Esophagus squamous epithelium (tissue), 4 donors: Measurements from ENCODE around the gene SLC6A3.
"Not testable (repeated sequence)": the region's sequence is repeated elsewhere in the genome, so short reads cannot be mapped to it uniquely, and the experiment has no call there.

ENCODE experiments used
- CTCF ChIP-seq, 6 experiments: fragments of 450-650 bp in 4 of 6; fragments of 200-600 bp in 2 of 6; sonication (generic) in 2 of 6; IDR thresholded peaks; one replicate each; pipeline ENCODE4 v1.5.1; 2016 to 2019; ENCODE audit warnings: antibody characterized with exemption in 6 of 6, mild to moderate bottlenecking in 4 of 6, moderate library complexity in 4 of 6
- POLR2A ChIP-seq, 4 donors: fragments of 450-650 bp; IDR thresholded peaks; one replicate each; pipeline ENCODE4 v1.6.1; 2017; ENCODE audit warnings: antibody characterized with exemption in 4 of 4, mild to moderate bottlenecking in 4 of 4, moderate library complexity in 3 of 4

GRCh38 chr5:1360367-1360766, 84.9 kb downstream of the SLC6A3 start:
- not testable (repeated sequence) for TF ChIP-seq CTCF, POLR2A (IDR thresholded peaks at IDR 0.05)
